MM.1S (cell line): ENCODE data around the gene CTRL.

Experiments
- DNase-seq: peaks from one replicate; pipeline ENCODE4 v3.0.0-alpha.2; 2015
- H2AFZ ChIP-seq: fragments of 300-600 bp; sonication (generic); 2 replicates; pipeline ENCODE4 v1.6.0; 2016; ENCODE audit warnings: antibody characterized with exemption, low read length
- H3F3A ChIP-seq: fragments of 300-600 bp; sonication (generic); 2 replicates; pipeline ENCODE4 v1.6.1; 2016; ENCODE audit warnings: mild to moderate bottlenecking, antibody characterized with exemption, low read length, moderate library complexity, mixed read lengths; ENCODE audit not compliant: insufficient read depth
- H3K27ac ChIP-seq: fragments of 300-600 bp; sonication (generic); 2 replicates; pipeline ENCODE4 v1.5.1; 2016; ENCODE audit warnings: mild to moderate bottlenecking, low read length
- H3K27me3 ChIP-seq: fragments of 300-600 bp; sonication (generic); replicated peaks from 2 replicates; pipeline ENCODE4 v1.6.0; 2016; ENCODE audit warnings: low read length; ENCODE audit not compliant: insufficient read depth
- H3K36me3 ChIP-seq: fragments of 300-600 bp; sonication (generic); replicated peaks from 2 replicates; pipeline ENCODE4 v1.6.1; 2016; ENCODE audit warnings: mild to moderate bottlenecking, low read length, mixed read lengths; ENCODE audit not compliant: insufficient read depth
- H3K4me1 ChIP-seq: fragments of 300-600 bp; sonication (generic); 2 replicates; pipeline ENCODE4 v1.6.1; 2016; ENCODE audit warnings: low read length, mixed read lengths
- H3K4me2 ChIP-seq: fragments of 300-600 bp; sonication (generic); 2 replicates; pipeline ENCODE4 v1.6.0; 2016; ENCODE audit warnings: low read depth, low read length
- H3K4me3 ChIP-seq: fragments of 300-600 bp; sonication (generic); 2 replicates; pipeline ENCODE4 v1.5.1; 2016; ENCODE audit warnings: low read length, mixed read lengths
- H3K79me2 ChIP-seq: fragments of 300-600 bp; sonication (generic); 2 replicates; pipeline ENCODE4 v1.6.1; 2016; ENCODE audit warnings: mixed run types, low read length, mixed read lengths
- H3K9ac ChIP-seq: fragments of 300-600 bp; sonication (generic); 2 replicates; pipeline ENCODE4 v1.6.1; 2016; ENCODE audit warnings: low read length, mixed read lengths
- H3K9me2 ChIP-seq: fragments of 300-600 bp; sonication (generic); replicated peaks from 2 replicates; pipeline ENCODE4 v1.6.1; 2016; ENCODE audit warnings: mild to moderate bottlenecking, low read length, mixed read lengths; ENCODE audit not compliant: insufficient read depth
- H3K9me3 ChIP-seq: fragments of 300-600 bp; sonication (generic); replicated peaks from 2 replicates; pipeline ENCODE4 v1.6.1; 2016; ENCODE audit warnings: mild to moderate bottlenecking, low read length, mixed read lengths; ENCODE audit not compliant: insufficient read depth
- H4K20me1 ChIP-seq: fragments of 300-600 bp; sonication (generic); 2 replicates; pipeline ENCODE4 v1.6.1; 2016; ENCODE audit warnings: mild to moderate bottlenecking, low read length, moderate library complexity, mixed read lengths; ENCODE audit not compliant: insufficient read depth
- CTCF ChIP-seq: fragments of 300-600 bp; sonication (generic); IDR thresholded peaks from 2 replicates; pipeline ENCODE4 v1.5.1; 2016; ENCODE audit warnings: antibody characterized with exemption, low read length, mixed read lengths
- EZH2 ChIP-seq: fragments of 300-600 bp; sonication (generic); optimal IDR thresholded peaks from 2 replicates; pipeline ENCODE3; 2017; ENCODE audit warnings: low read depth, mild to moderate bottlenecking, antibody characterized with exemption, low read length, mixed read lengths
- EZH2phosphoT487 ChIP-seq: fragments of 300-600 bp; sonication (generic); IDR thresholded peaks from 2 replicates; pipeline ENCODE4 v1.6.1; 2018; ENCODE audit warnings: antibody characterized with exemption, low read length

The CTRL gene

GRCh38 chr16:67949645-67950044, 18.0 kb upstream of the CTRL start:
- Histone ChIP-seq H2AFZ (no peak overlapping the region), H3K27ac (no peak overlapping the region), H3K27me3 (no peaks in the 10 kb centered on the region), H4K20me1 (no peaks in the 10 kb centered on the region), H3K36me3 (no peaks in the 10 kb centered on the region; the same call in 1 of the 2 replicates), H3K4me1 (no peaks in the 10 kb centered on the region), H3K9me3 (no peaks in the 10 kb centered on the region), H3F3A (no peaks in the 10 kb centered on the region), H3K9ac (no peak overlapping the region), H3K4me3 (no peak overlapping the region), H3K9me2 (no peaks in the 10 kb centered on the region), H3K4me2 (no peak overlapping the region), H3K79me2 (no peaks in the 10 kb centered on the region)
- TF ChIP-seq CTCF (no peak), EZH2 (no peak), EZH2phosphoT487 (no peak)
- no peak for DNase-seq

GRCh38 chr16:67948015-67948414, 16.4 kb upstream of the CTRL start:
- H3K79me2 ChIP-seq = no peaks in the 10 kb centered on the region

GRCh38 chr16:67946966-67947558, 15.4 kb upstream of the CTRL start:
- no peak overlapping the region for H2AFZ ChIP-seq
- no peaks in the 10 kb centered on the region for H4K20me1 ChIP-seq
- no peak overlapping the region for H3K27ac ChIP-seq
- DNase-seq = no peak
- H3K9ac ChIP-seq = no peak overlapping the region
- no peaks in the 10 kb centered on the region; the same call in 1 of the 2 replicates for H3K36me3 ChIP-seq
- no peaks in the 10 kb centered on the region for H3K4me1 ChIP-seq
- no peaks in the 10 kb centered on the region for H3F3A ChIP-seq
- no peak overlapping the region for H3K4me3 ChIP-seq
- no peaks in the 10 kb centered on the region for H3K9me2 ChIP-seq
- H3K4me2 ChIP-seq = no peak overlapping the region
- TF ChIP-seq CTCF (no peak), EZH2phosphoT487 (no peak), EZH2 (no peak)
- no peaks in the 10 kb centered on the region for H3K27me3 ChIP-seq
- no peaks in the 10 kb centered on the region for H3K79me2 ChIP-seq
- no peaks in the 10 kb centered on the region for H3K9me3 ChIP-seq

More at GRCh38 chr16:67948015-67948414, 16.4 kb upstream of the CTRL start:
- Histone ChIP-seq H3K27ac (no peak overlapping the region), H3F3A (no peaks in the 10 kb centered on the region), H3K4me2 (no peak overlapping the region), H3K36me3 (no peaks in the 10 kb centered on the region; the same call in 1 of the 2 replicates), H3K4me1 (no peaks in the 10 kb centered on the region), H3K9ac (no peak overlapping the region), H3K9me3 (no peaks in the 10 kb centered on the region), H2AFZ (no peak overlapping the region), H3K27me3 (no peaks in the 10 kb centered on the region), H3K4me3 (no peak overlapping the region), H4K20me1 (no peaks in the 10 kb centered on the region), H3K9me2 (no peaks in the 10 kb centered on the region)
- no peak for DNase-seq
- TF ChIP-seq EZH2phosphoT487 (no peak), CTCF (no peak), EZH2 (no peak)
